HepG2 (cell line): ENCODE data around the gene UBE2I. TPM values are rescaled to one million over a fixed set of nuclear protein-coding genes. Genes with fewer than 3 reads are reported as not detected.
A peak's percentile ranks its signal among the peaks of the same experiment; 100 is the strongest.

Source experiments
- ATAC-seq: fragments of 200-7000 bp; cut with Tn5 transposase; 3 replicates; pipeline ENCODE4 v1.9.1; 2020; ENCODE audit warnings: mild to moderate bottlenecking, moderate library complexity
- BruUV-seq: library from RNA; stranded (reverse); fragments of 400-500 nt; replicated peaks from 2 replicates; lab custom pipeline; 2021; lab: Mats Ljungman, UMichigan
- CTCF ChIA-PET: fragments of 300-600 bp; formaldehyde crosslinking; extraction: SDS; loops from one replicate; lab custom pipeline; 2021; ENCODE audit warnings: low total read pairs, inconsistent platforms, low intra/inter-chr PET ratio; lab: Yijun Ruan, JAX
- POLR2A ChIA-PET: fragments of 350-600 bp; sonication (Branson Sonifier 250); formaldehyde crosslinking; loops from one replicate; lab custom pipeline; 2020; ENCODE audit warnings: antibody characterized with exemption, inconsistent platforms; lab: Yijun Ruan, JAX
- DNase-seq: peaks from one replicate; pipeline ENCODE4 v3.0.0-alpha.2; 2015; ENCODE audit warnings: low spot score
- FAIRE-seq: peaks from 3 replicates; lab custom pipeline; 2011; peaks lifted over from hg19 to GRCh38; lab: Jason Lieb, UNC
- H2AFZ ChIP-seq: one replicate; pipeline ENCODE4 v1.6.1; 2011; ENCODE audit warnings: low read length, inconsistent platforms
- H3K27ac ChIP-seq: fragments of 300-600 bp; 3 replicates; pipeline ENCODE4 v1.8.0; 2011; ENCODE audit warnings: mixed run types, mild to moderate bottlenecking, mixed read lengths, low read length, inconsistent platforms; ENCODE audit not compliant: insufficient read depth; ENCODE audit errors: extremely low read length
- H3K27me3 ChIP-seq, 2 experiments: fragments of 200-600 bp in 1 of 2; 2 replicates in 1 of 2; 3 replicates in 1 of 2; pipeline versions ENCODE4 v1.6.0 to v1.8.0; 2011; ENCODE audit warnings: low read length in 2 of 2, mild to moderate bottlenecking in 2 of 2, moderate library complexity in 2 of 2, inconsistent platforms in 1 of 2; ENCODE audit not compliant: insufficient read depth in 2 of 2, control insufficient read depth in 1 of 2
- H3K36me3 ChIP-seq, 2 experiments: fragments of 200-600 bp in 1 of 2; replicated peaks in 1 of 2; 2 replicates in 1 of 2; 3 replicates in 1 of 2; pipeline versions ENCODE4 v1.5.1 to v1.8.0; 2011; ENCODE audit warnings: low read length in 2 of 2, inconsistent platforms in 1 of 2; ENCODE audit not compliant: insufficient read depth in 2 of 2, control insufficient read depth in 1 of 2
- H3K4me1 ChIP-seq: 2 replicates; pipeline ENCODE4 v1.5.1; 2012; ENCODE audit warnings: low read length, inconsistent platforms; ENCODE audit not compliant: insufficient read depth
- H3K4me2 ChIP-seq: 2 replicates; pipeline ENCODE4 v1.6.0; 2011; ENCODE audit warnings: low read depth, low read length, inconsistent platforms
- H3K4me3 ChIP-seq, 3 experiments: fragments of 200-600 bp in 1 of 3; sonication (generic), shearing (Covaris generic) in 1 of 3; replicated peaks in 1 of 3; 2 replicates each; pipeline ENCODE4 v1.5.1; 2011 to 2016; ENCODE audit warnings: low read length in 3 of 3, inconsistent platforms in 2 of 3, low read depth in 2 of 3, mild to moderate bottlenecking in 2 of 3, control low read depth in 1 of 3, mixed read lengths in 1 of 3; ENCODE audit not compliant: insufficient read depth in 1 of 3
- H3K79me2 ChIP-seq: one replicate; pipeline ENCODE4 v1.6.1; 2011; ENCODE audit warnings: low read length, inconsistent platforms; ENCODE audit not compliant: insufficient read depth
- H3K9ac ChIP-seq: 2 replicates; pipeline ENCODE4 v1.6.0; 2011; ENCODE audit warnings: mild to moderate bottlenecking, low read depth, low read length, inconsistent platforms; ENCODE audit not compliant: insufficient read depth
- H3K9me3 ChIP-seq: 2 replicates; pipeline ENCODE4 v1.5.1; 2012; ENCODE audit warnings: mild to moderate bottlenecking, low read length
- H4K20me1 ChIP-seq: 2 replicates; pipeline ENCODE4 v1.6.0; 2011; ENCODE audit warnings: inconsistent platforms, mild to moderate bottlenecking, low read length, moderate library complexity; ENCODE audit not compliant: insufficient read depth
- AFF4 ChIP-seq: sonication (generic); formaldehyde crosslinking; IDR thresholded peaks from 2 replicates; pipeline ENCODE4 v1.4.0; 2020; ENCODE audit warnings: missing genetic modification reagents
- CTCF ChIP-seq: sonication (generic); formaldehyde crosslinking; IDR thresholded peaks from 2 replicates; pipeline ENCODE4 v1.5.0; 2020; ENCODE audit warnings: mild to moderate bottlenecking, missing genetic modification reagents, moderate library complexity
- PATZ1 ChIP-seq: sonication (generic); formaldehyde crosslinking; IDR thresholded peaks from 2 replicates; pipeline ENCODE4 v1.4.0; 2020; ENCODE audit warnings: missing genetic modification reagents
- SAP130 ChIP-seq: IDR thresholded peaks from 2 replicates; pipeline ENCODE4 v1.6.1; 2016; ENCODE audit warnings: low read depth
- SOX5 ChIP-seq: IDR thresholded peaks from 2 replicates; pipeline ENCODE4 v1.6.1; 2016; ENCODE audit warnings: borderline replicate concordance
- SP5 ChIP-seq: IDR thresholded peaks from 2 replicates; pipeline ENCODE4 v1.6.1; 2016; ENCODE audit warnings: low read depth, borderline replicate concordance
- STAG1 ChIP-seq: sonication (generic); formaldehyde crosslinking; IDR thresholded peaks from 2 replicates; pipeline ENCODE4 v1.4.0; 2020; ENCODE audit warnings: missing genetic modification reagents
- ZNF644 ChIP-seq: IDR thresholded peaks from 2 replicates; pipeline ENCODE4 v1.6.1; 2016; ENCODE audit warnings: low read depth
- ZNF670 ChIP-seq: sonication (generic); formaldehyde crosslinking; IDR thresholded peaks from 2 replicates; pipeline ENCODE4 v1.8.0; 2022; ENCODE audit warnings: mild to moderate bottlenecking, missing genetic modification reagents, borderline replicate concordance
- ZNF687 ChIP-seq: sonication (generic); formaldehyde crosslinking; IDR thresholded peaks from 2 replicates; pipeline ENCODE4 v1.5.1; 2020; ENCODE audit warnings: mild to moderate bottlenecking, missing genetic modification reagents, moderate library complexity
- ZNF740 ChIP-seq: sonication (generic); formaldehyde crosslinking; IDR thresholded peaks from 2 replicates; pipeline ENCODE4 v1.4.0; 2020; ENCODE audit warnings: missing genetic modification reagents
- WGBS: methylation state at CpG from one replicate; pipeline ENCODE4 v1.1.6; 2017; ENCODE audit warnings: low lambda C conversion rate; 5-methylcytosine and 5-hydroxymethylcytosine counted together
- in situ Hi-C: cut with HindIII; loops from 2 replicates; pipeline ENCODE4 v1.10.0; 2017; ENCODE audit warnings: low pct_unique_long_range_greater_than_20kb; ENCODE audit not compliant: extremely low pct_ligation_motif_present
- intact Hi-C: fragments of 100-400 bp; cut with micrococcal nuclease; formaldehyde crosslinking; loops from one replicate; pipeline ENCODE4 v1.10.0; 2022; ENCODE audit not compliant: unreplicated experiment
- polyA plus RNA-seq, 8 experiments: library from polyadenylated mRNA; depleted of rRNA in 3 of 8; stranded (reverse) in 7 of 8; unstranded in 1 of 8; fragments of >200 nt; fragmentation: Illumina TruSeq in 4 of 8; extraction: Trizol in 4 of 8; gene quantifications; 2 replicates each; pipeline versions ENCODE4 v1.2.1 to v1.2.3, GENCODE V29; 2011 to 2016; ENCODE audit warnings: low read depth in 4 of 8, missing spikeins in 1 of 8, mixed read lengths in 1 of 8; ENCODE audit not compliant: insufficient read depth in 1 of 8
- total RNA-seq, 5 experiments: library from RNA; depleted of rRNA; stranded (reverse); fragments of >200 nt; fragmentation: Illumina TruSeq; extraction: Trizol; gene quantifications; 2 replicates each; pipeline ENCODE4 v1.2.3, GENCODE V29; 2016; ENCODE audit warnings: low read depth in 1 of 5

The UBE2I gene
- total and polyA plus RNA-seq, 2 of the 13 experiments (the other 11 are each of a cell fraction or from before 2014, with no cell fraction given): 75.8 to 98.9 TPM

- no TSS peak for BruUV-seq
- H3K9me3 ChIP-seq: no peaks in the 10 kb centered on the region
- H3K4me1 ChIP-seq: peaks cover 42% of the 10 kb centered on the region
- FAIRE-seq: no peak
- no peak overlapping the region for H3K4me2 ChIP-seq
- 0% methylated on average over 5 of the region's 20 CpGs for WGBS
- peak; percentile 58 for ATAC-seq
- no peak overlapping the region for H3K9ac ChIP-seq
- DNase-seq: peak; percentile 37
- no peaks in the 10 kb centered on the region for H3K36me3 ChIP-seq
- no peaks in the 10 kb centered on the region for H4K20me1 ChIP-seq
- ChIA-PET CTCF (no interaction called here), POLR2A (no interaction called here)
- no peak overlapping the region for H2AFZ ChIP-seq
- H3K79me2 ChIP-seq: no peaks in the 10 kb centered on the region
- intact Hi-C loops (no loop called here), in situ Hi-C loops (no loop called here)
- no peak overlapping the region for H3K27ac ChIP-seq
- peak overlapping the region in 1 of 3 experiments; percentile 52; a peak in 1 of 6 replicates for H3K4me3 ChIP-seq
- peaks cover 23 to 53% of the 10 kb centered on the region in 2 experiments; a peak in 4 of 5 replicates for H3K27me3 ChIP-seq
- TF ChIP-seq SOX5 (CRISPR knock-in tag) (no peak), AFF4 (CRISPR knock-in tag) (no peak), STAG1 (CRISPR knock-in tag) (peak; percentile 10; the same call in 1 of the 2 replicates), ZNF687 (0 out of 2 replicates have a peak, but pooled peaks have one; percentile 9), ZNF644 (CRISPR knock-in tag) (no peak), CTCF (CRISPR knock-in tag) (peak; percentile 40), SAP130 (CRISPR knock-in tag) (peak; percentile 39), PATZ1 (CRISPR knock-in tag) (0 out of 2 replicates have a peak, but pooled peaks have one; percentile 35), ZNF740 (0 out of 2 replicates have a peak, but pooled peaks have one; percentile 29), SP5 (CRISPR knock-in tag) (peak; percentile 52), ZNF670 (CRISPR knock-in tag) (no peak)
Observed at GRCh38 chr16:1288813-1289476, 20.5 kb upstream of the UBE2I start.
